Hematopoietic multipotent progenitor cell treated with erythropoietin and hydrocortisone succinate and interleukin-3 and kit ligand, for 15 days (in vitro differentiated cells): ENCODE data around the gene NOXO1.

Experiments used
- DNase-seq: peaks from one replicate; pipeline ENCODE4 v3.0.0-alpha.2; 2015; ENCODE audit warnings: low spot score

Gene NOXO1

DNA sequence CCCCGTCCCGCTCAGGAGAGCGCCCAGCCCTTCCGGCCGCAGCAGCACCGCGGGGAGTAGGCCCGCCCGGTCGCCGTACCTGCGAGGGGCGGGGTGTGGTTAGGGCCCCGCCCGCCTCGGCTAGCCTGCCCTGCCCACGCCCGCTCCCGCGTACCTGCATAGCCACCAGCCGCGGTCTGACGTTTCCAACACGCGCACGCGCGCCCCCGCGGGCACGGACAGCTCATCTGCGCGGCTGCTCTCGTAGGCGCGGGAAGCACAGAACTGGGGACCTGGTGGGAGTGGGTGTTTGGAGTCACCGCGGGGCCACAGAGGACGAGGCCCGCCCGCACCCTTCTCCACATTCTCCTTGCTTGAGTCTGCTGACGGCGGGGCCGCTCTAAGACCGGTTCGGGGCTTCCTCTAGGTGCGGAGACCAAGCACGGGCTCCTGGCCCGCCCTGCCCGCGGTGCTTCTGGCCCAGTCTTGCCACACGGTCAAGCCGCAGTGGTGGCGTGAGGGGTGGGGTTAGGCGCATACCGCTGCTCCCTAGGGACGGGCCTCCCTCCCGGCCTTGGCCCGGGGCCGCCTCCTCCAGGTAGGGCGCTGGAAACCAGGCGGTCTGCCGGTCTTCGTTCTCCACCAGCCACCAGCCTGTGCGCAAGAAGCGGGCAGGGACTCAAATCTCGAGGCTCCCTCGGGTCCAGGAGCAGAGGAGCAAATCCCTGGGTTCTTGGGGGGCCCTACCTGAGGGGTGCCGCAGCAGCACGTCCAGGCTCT, 1.8 kb downstream of the NOXO1 start:
- DNase-seq: no peak

DNA sequence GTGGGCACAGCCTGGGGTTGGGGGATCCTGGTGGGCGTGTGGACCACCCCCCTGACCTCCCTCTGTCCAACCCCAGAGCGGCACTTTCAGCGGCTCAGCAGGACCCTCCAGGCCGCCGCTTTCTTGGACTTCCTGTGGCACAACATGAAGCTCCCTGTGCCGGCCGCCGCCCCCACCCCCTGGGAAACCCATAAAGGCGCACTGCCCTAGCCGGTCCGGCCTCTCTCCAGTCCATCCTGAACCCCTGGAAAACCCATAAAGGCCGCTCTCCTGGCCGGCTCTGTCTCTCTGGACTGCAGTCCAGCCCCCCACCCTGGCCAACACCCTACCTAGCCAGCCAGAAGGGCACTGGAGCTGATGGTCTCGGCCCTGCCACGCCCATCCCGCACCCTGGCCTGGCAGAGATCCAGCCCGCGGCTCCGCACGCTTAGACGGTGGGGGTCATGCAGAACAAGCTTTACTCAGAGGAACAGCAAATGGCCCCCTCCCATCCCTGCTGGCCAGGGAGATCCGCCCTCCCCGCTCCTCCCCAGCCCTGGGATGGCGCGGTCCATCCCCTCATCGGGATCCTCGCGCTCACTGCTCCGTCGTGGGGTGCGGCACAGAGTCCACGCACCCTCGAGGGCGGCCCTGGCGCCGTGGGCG, 2.7 kb downstream of the NOXO1 start:
- DNase-seq: no peak

DNA sequence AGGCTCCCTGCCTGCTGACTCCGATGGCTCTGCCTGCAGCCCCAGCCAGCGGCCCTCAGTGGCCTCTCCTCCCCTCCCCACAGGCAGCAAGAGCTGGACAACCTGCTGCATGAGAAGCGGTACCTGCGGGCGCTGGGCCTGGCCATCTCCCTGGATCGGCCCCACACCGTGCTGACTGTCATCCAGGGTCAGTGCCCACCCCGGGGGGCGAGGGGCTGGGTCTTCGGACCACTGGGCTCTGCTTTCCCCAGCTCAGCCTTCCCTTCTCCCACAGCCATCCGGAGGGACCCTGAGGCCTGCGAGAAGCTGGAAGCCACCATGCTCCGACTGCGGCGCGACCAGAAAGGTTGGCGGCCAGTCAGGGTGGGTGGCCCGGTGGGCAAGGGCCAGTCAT, 3.4 kb downstream of the NOXO1 start:
- no peak for DNase-seq

DNA sequence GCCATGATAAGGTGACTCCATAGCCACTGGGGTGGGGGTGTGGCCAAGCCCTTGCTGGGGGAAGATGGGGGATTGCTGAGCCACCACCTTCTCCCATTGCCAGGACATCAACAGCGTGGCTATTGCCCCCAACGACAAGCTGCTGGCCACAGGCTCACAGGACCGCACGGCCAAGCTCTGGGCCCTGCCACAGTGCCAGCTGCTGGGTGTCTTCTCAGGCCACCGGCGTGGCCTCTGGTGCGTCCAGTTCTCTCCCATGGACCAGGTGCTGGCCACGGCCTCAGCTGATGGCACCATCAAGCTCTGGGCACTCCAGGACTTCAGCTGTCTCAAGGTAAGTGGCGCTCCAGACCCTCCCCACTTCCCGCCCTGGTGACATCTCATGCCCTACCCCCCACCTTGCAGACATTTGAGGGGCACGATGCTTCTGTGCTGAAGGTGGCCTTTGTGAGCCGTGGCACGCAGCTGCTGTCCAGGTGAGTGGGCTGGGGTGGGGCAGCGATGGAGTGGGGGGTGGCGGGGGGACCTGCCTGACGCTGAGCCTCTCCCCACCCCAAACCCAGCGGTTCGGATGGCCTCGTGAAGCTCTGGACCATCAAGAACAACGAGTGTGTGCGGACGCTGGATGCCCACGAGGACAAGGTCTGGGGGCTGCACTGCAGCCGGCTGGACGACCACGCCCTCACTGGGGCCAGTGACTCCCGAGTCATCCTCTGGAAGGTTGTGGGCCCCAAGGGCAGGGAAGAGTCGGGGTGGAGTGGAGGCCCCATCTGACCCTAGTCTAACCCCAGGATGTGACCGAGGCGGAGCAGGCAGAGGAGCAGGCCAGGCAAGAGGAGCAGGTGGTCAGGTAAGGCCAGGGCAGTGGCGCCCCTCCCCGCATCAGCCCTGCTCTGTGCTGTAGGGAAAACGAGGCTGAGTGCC, 4.1 kb downstream of the NOXO1 start:
- DNase-seq: no peak

DNA sequence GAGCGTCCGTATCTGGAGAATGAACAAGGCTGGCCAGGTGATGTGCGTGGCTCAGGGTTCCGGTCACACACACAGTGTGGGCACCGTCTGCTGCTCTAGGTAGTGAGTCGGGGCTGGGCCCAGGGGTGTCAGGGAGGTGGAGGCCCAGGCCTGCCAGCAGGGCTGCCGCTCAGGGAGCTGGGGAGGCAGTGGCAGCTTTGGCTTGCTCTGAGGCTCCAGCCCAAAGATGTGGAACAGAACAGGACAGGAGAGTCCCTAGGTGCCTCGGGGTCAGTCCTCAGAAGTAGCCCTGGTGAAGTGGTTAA, 5.1 kb downstream of the NOXO1 start:
- no peak for DNase-seq

DNA sequence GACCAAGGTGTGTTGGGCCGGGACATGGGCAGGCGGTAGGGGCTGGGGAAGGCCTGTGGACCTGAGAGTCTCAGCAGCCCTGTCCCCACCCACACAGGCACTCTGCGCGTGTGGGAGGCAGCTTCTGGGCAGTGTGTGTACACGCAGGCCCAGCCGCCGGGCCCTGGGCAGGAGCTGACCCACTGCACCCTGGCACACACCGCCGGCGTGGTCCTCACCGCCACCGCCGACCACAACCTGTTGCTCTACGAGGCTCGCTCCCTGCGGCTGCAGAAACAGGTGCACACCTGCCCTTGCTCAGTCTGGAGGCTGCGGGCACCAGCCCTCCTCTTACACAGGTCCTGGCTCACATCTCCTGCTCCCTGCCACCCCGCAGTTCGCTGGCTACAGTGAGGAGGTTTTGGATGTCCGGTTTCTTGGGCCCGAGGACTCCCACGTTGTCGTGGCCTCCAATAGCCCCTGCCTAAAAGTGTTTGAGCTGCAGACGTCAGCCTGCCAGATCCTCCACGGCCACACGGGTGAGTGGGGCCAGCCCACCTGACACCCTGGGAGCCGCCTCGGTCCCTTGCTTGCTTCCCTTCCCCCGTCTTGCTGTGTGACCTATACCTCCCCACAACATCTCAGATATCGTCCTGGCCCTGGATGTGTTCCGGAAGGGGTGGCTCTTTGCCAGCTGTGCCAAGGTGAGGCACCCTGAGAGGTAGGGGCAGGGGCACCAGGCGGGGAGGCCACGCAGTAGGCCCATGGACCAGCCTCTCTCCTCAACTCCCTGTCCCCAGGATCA, 5.6 kb downstream of the NOXO1 start:
- no peak for DNase-seq

DNA sequence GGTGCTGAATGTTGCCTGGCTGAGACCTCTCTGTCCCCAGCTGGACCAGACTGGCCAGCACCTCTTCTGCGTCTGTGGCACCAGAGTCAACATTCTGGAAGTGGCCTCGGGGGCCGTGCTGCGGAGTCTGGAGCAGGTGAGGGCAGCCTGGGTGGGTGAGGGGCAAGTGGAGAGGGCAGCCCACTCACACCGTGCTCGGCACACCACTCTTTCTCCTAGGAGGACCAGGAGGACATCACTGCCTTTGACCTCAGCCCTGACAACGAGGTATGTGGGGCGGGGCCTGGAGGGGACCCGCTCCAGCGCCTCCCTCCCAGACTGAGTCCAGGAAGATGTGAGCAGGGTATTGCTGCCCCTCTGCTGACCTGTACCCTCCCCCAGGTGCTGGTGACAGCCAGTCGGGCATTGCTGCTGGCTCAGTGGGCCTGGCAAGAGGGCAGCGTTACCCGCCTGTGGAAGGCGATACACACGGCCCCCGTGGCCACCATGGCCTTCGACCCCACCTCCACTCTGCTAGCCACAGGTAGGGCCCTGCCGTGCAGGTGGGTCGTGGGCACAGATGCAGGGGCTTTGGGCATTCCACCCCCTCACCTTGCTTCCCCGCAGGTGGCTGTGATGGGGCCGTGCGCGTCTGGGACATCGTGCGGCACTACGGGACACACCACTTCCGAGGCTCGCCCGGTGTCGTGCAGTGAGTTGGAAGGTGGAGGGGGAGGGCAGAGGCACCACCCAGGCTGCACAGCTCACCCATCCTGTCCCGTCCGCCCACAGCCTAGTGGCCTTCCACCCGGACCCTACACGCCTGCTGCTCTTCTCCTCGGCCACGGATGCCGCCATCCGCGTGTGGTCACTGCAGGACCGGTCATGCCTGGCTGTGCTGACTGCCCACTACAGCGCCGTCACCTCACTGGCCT, 6.9 kb downstream of the NOXO1 start:
- no peak for DNase-seq

DNA sequence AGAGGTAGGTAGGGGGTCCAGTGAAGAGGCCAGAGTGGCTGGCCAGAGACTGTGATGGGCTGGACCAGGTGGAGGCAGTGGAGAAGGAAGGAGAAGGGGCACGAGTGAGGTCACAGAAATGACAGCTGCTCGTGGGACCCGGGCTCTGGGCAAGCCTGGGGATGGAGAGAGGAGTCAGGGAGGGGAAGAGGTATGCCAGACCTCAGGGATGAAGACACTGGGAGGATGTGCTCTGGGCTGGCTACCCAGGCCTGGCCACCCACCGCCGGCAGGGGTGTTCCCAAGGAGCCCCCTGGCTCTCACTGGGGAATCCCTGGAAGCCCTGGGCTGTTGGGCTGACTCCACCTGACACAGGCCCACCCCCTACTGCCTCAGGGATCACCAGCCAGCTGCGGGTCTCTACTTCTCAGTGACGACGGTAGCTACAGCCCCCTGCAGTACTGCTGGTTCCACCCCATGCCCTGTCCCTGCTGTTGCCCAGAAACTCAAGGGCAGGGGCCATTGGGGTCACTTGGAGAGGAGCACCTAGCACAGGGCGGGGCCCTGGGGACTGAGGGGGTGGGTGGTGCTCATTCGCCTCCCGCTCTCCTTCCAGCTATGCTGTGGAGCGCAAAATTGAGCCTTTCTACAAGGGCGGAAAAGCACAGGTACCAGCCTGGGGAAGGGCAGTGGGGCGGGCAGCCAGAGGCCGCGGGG, 7.7 kb downstream of the NOXO1 start:
- DNase-seq: no peak

DNA sequence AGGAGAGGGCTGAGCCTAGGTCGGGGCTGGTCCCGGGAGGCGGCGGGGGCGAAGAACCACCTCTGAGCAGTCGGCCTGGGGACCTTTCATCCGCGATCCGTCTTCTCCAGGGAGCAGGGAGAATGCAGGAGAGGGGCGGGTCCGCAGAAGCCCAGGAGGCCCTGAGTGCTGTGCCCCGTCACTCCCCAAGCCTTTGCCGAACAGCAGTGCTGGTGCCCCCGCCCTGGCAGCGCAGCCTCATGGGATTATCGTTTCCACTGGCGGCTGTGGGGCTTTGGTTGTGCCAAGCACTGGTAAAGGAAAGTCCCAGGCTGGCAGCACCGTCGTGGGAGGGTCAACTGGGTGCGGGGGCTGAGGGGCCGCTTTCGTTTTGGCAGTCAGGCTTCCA, 8.8 kb downstream of the NOXO1 start:
- peak; percentile 47 for DNase-seq

DNA sequence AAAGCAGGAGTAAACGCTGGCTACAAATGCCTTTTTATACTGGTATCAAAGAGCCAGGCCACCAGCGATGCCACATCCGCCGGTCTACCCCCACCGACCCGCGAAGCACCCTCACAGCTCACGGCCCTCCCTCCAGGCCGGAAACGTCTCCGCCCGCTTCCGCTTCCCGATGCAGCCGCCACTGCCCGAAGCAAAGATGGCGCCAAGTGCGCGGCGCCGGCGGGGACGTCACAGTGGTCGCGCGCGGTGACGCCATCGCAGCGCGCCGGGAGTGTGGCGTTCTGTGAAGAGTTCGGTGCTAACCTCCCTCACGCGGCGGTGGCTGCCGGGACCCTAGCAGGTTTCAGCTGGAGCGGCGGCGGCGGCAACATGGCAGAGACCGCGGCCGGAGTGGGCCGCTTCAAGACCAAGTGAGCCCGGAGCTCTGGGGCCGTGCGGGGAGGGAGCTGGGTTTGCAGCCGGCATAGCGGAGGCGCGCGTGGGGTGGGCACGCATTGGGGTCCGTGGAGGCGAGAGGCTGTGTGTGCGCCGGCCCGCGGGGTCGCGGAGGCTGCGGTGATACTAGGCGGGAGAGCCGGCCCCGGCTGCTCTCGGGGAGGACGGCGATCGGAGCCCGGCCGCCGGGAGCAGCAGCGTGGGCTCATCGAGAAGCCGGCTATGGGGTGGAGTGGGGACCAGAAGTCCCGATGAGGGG, 9.3 kb downstream of the NOXO1 start, which contains the start of gene TBL3:
TSS of gene TBL3 (plus strand) at position 258 of the 694 bp plus-strand sequence. CDS start at position 370, 112 bp downstream.
- DNase-seq: peak; percentile 92

DNA sequence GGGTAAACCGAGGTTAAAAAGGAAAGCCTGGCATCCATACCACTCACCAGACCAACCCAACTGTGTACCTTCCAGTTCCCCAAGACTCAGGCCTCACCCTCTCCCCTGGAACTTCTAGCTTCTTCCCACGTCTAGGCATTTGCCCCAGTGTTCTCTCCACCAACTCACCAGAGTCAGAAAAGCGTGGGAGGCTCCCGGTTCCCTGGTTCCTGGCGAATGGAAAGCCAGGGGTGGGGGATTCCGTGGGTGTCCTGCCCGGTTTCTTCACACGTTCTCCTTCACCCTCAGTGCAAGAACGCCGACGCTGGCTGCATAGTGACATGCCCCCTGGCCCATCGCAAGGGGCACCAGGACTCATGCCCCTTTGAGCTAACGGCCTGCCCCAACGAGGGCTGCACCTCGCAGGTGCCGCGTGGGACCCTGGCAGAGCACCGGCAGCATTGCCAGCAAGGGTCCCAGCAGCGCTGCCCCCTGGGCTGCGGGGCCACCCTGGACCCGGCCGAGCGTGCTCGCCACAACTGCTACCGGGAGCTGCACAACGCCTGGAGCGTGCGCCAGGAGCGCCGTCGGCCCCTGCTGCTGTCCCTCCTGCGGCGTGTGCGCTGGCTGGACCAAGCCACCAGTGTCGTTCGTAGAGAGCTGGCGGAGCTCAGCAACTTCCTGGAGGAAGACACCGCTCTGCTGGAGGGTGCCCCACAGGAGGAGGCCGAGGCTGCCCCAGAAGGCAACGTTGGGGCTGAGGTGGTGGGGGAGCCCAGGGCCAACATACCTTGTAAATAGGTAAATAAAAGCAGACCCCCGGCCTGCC, 12.9 kb downstream of the NOXO1 start:
- DNase-seq: no peak

DNA sequence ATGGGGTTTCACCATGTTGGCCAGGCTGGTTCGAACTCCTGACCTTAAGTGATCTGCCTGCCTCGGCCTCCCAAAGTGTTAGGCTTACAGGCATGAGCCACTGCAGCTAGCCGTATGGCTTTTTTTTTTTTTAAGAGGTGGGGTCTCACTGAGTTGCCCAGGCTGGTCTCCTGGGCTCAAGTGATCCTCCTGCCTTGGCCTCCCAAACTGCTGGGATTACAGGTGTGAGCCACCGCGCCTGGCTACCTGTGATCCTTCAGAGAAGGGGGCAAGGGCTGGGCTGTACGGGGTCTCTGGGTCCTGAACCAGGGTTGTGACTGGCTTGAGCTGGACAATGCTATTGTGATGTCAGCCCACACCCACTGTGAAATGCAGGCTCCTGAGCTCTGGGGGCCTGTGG, 14.8 kb downstream of the NOXO1 start, which contains the start of gene RNF151:
TSS of gene RNF151 (plus strand) at position 397 of the 400 bp plus-strand sequence. CDS start 26 bp downstream, outside the sequence.
- no peak for DNase-seq

DNA sequence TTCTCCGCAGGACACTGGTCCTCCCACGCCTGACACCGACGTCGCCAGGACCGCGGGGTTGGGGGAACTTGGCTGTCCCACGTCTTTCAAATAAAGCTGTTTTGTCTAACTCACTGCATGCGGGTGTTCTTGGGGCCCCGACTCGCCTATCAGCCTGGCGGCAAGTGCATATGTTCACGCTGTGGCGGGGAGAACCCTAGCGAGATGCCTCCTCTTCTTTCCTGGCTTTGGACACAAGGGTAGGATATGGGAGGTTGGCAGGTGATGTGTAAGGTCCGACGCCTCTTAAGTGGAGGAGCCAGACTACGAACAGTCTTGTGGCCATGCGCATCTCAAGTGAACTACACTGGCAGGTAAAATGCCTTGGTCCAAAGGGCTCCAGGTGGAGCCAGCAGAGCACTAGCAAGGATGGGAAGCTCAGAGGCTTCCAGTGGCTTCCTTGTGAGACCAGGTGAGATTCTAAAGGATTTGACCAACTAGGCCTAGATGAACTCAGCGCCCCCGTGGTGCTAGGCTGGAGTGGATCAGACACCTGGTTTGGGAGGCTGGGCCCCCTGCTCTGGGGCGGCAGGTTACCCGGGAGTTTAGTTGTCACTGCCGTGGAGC, 15.8 kb downstream of the NOXO1 start:
- DNase-seq: peak; percentile 16

DNA sequence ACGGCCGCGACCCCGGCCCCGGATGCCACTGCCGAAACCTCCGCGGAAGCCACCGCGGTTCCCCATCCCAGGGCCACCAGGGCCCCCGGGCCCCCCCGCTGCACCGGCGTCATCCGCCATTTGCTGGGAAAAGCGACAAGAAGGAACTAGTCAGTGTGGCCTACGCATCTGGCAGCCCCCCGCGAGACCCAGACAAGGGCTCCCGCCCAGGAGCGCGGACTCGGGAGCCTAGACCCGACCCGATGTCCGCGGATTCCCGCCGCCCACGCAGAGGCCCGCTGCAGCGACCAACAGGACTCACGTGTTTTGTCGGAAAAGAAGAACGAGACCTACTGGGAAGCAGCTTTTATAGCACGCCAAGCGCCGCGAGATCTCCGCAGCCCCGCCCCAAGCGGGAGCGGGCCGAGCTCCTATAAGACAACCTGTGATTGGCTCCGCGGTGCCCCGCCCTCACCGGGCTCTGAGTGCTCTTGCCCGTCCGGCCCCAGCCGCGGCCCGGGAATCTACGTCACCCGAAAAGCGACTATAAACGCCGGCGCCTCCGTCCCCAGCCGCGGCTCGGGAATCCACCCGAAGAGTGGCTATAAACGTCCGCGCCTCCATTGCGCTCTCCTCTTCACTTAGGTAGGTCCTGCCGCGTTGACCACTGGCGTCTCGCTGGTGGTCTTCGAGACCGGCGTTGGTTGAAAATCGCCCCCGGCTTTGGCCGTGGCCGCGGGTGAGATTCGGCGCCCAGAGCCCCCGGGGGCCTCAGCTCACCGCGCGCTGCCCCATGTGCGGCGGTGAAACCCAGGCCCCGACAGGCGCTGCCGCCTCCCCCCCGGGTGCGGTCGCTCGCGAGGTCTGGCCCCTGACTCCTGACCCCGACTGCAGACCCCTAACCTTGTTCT, 16.5 kb downstream of the NOXO1 start, which contains the start of gene RPS2:
TSS of gene RPS2 (minus strand) at position 321 of the 890 bp plus-strand sequence. CDS start at position 120, 201 bp downstream.
- DNase-seq: peak; percentile 97

DNA sequence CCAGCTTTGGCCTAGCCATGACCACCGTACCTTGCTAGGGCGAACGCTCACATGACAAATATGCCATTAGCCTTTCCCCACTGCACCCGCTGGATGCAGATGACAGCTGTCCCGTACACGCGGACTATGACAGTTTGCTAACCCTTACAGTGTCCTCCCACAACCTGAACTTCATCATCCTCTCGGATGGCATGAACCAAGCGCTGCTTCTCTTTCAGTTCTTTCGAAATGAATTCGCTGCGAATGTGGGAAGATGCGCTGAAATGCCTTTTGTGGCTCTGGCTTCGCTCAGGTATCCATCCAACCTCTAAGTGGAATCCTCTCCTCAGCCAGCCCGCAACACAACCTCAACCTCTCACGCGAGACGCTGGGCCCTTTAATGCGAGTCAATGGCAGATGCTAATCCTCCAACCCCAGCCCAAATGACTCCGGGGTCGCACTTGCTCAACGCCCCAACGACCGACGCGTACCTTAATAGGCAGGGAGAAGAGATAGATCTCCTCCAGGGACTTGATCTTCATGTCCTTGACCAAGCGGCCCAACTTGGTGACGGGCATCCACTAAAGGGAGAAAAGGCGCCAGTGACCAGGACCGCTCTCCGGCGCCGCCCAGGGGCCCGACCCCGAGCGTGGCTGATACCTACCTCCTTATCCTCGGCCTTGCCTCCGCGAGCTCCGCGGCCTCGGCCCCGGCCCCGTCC, 17.3 kb downstream of the NOXO1 start:
- DNase-seq: peak; percentile 41
